HEK293T (cell line): ENCODE data around the gene C22orf39.

Source experiments
- BHLHE40 ChIP-seq: fragments of 450-650 bp; IDR thresholded peaks from 2 replicates; pipeline ENCODE4 v1.6.1; 2016; ENCODE audit warnings: mild to moderate bottlenecking, moderate library complexity, borderline replicate concordance
- ELF4 ChIP-seq: fragments of 450-650 bp; IDR thresholded peaks from 2 replicates; pipeline ENCODE4 v1.6.1; 2017; ENCODE audit warnings: antibody characterized with exemption
- FOXK2 ChIP-seq: fragments of 450-650 bp; IDR thresholded peaks from 2 replicates; pipeline ENCODE4 v1.6.1; 2016; ENCODE audit warnings: mild to moderate bottlenecking
- FOXM1 ChIP-seq: fragments of 450-650 bp; IDR thresholded peaks from 2 replicates; pipeline ENCODE4 v1.6.1; 2017; ENCODE audit warnings: mild to moderate bottlenecking, borderline replicate concordance
- PKNOX1 ChIP-seq: fragments of 450-650 bp; IDR thresholded peaks from 2 replicates; pipeline ENCODE4 v1.6.1; 2016
- SP1 ChIP-seq: fragments of 450-650 bp; IDR thresholded peaks from 2 replicates; pipeline ENCODE4 v1.6.1; 2017
- SUZ12 ChIP-seq: fragments of 450-650 bp; IDR thresholded peaks from 2 replicates; pipeline ENCODE4 v1.6.1; 2016; ENCODE audit warnings: mild to moderate bottlenecking
- ZNF384 ChIP-seq: fragments of 450-650 bp; IDR thresholded peaks from 2 replicates; pipeline ENCODE4 v1.6.1; 2016

- TF ChIP-seq ZNF384 (no peak), SP1 (no peak), ELF4 (no peak), BHLHE40 (no peak), FOXK2 (no peak), FOXM1 (no peak), SUZ12 (no peak), PKNOX1 (no peak)
Measured at GRCh38 chr22:19495562-19496323, 48.2 kb upstream of the C22orf39 start.
